Raji (cell line): ENCODE measurements around the gene APP.

Experiments used
- POLR2A ChIP-seq: IDR thresholded peaks from 2 replicates; pipeline ENCODE4 v1.6.1; 2011; ENCODE audit warnings: low read depth, low read length, control low read depth; ENCODE audit not compliant: insufficient read depth

APP gene

GRCh38 chr21:25974964-25975363 is 195.6 kb downstream of the APP start:
- TF ChIP-seq POLR2A, result no peak

GRCh38 chr21:25970254-25970930 is 200.2 kb downstream of the APP start:
- TF ChIP-seq POLR2A, result no peak

- TF ChIP-seq POLR2A, result no peak
Measured at GRCh38 chr21:25967901-25968438, 202.6 kb downstream of the APP start.

- TF ChIP-seq POLR2A, result no peak
Measured at GRCh38 chr21:25967181-25967900, 203.2 kb downstream of the APP start.

- no peak for TF ChIP-seq POLR2A
Measured at GRCh38 chr21:25965951-25966707, 204.4 kb downstream of the APP start.

GRCh38 chr21:25964926-25965325 is 205.6 kb downstream of the APP start:
- no peak for TF ChIP-seq POLR2A

- no peak for TF ChIP-seq POLR2A
Measured at GRCh38 chr21:25964015-25964414, 206.6 kb downstream of the APP start.

GRCh38 chr21:25963181-25963580 is 207.4 kb downstream of the APP start:
- TF ChIP-seq POLR2A, result no peak

GRCh38 chr21:25961042-25961441 is 209.5 kb downstream of the APP start:
- TF ChIP-seq POLR2A, result no peak

- TF ChIP-seq POLR2A, result no peak
Measured at GRCh38 chr21:25960402-25960801, 210.2 kb downstream of the APP start.

- TF ChIP-seq POLR2A, result no peak
Measured at GRCh38 chr21:25959799-25960198, 210.8 kb downstream of the APP start.

- TF ChIP-seq POLR2A, result no peak
Measured at GRCh38 chr21:25956993-25957714, 213.4 kb downstream of the APP start.

GRCh38 chr21:25955646-25956045 is 214.9 kb downstream of the APP start:
- TF ChIP-seq POLR2A, result no peak

GRCh38 chr21:25953659-25954058 is 216.9 kb downstream of the APP start:
- TF ChIP-seq POLR2A, result no peak

- no peak for TF ChIP-seq POLR2A
Measured at GRCh38 chr21:25953196-25953595, 217.4 kb downstream of the APP start.

- TF ChIP-seq POLR2A, result no peak
Measured at GRCh38 chr21:25952306-25952705, 218.3 kb downstream of the APP start.

- TF ChIP-seq POLR2A, result no peak
Measured at GRCh38 chr21:25949701-25950100, 220.9 kb downstream of the APP start.
